ENCODE results near the gene HLA-DMA. TPM values are rescaled to one million over a fixed set of nuclear protein-coding genes. Genes with fewer than 3 reads are reported as not detected.

Gene HLA-DMA
- total RNA-seq, 4 donors from 2014 or later, result 47.0 to 79.9 (median 62.1) TPM

GRCh38 chr6:32970413-32971241, 17.7 kb upstream of the HLA-DMA start:
- peak; percentile 81 to 92 (median 92) for DNase-seq
- H3K27ac ChIP-seq, result peak overlapping the region; percentile 96 to 100 (median 100)
- peak overlapping the region; percentile 74 to 95 (median 79) for H3K4me3 ChIP-seq
- no peaks in the 10 kb centered on the region for H3K27me3 ChIP-seq
- H3K4me1 ChIP-seq, result peaks cover 0 to 32% (median 7%) of the 10 kb centered on the region in 4 donors
- TF ChIP-seq CTCF (IDR thresholded peaks at IDR 0.05) (no peak), POLR2A (IDR thresholded peaks at IDR 0.05) (peak in 1 of 2 donors; percentile 25)
- no peaks in the 10 kb centered on the region for H3K9me3 ChIP-seq
- peaks cover 0 to 23% (median 0%) of the 10 kb centered on the region in 3 donors for H3K36me3 ChIP-seq

GRCh38 chr6:32969685-32970412, 17.0 kb upstream of the HLA-DMA start:
- Histone ChIP-seq H3K27ac (peak overlapping the region; percentile 96 to 100 (median 100)), H3K9me3 (no peaks in the 10 kb centered on the region), H3K4me3 (peak overlapping the region; percentile 74 to 95 (median 79)), H3K27me3 (no peaks in the 10 kb centered on the region), H3K36me3 (peaks cover 0 to 17% (median 0%) of the 10 kb centered on the region in 3 donors), H3K4me1 (peaks cover 0 to 32% (median 7%) of the 10 kb centered on the region in 4 donors)
- peak; percentile 71 to 89 (median 84) for DNase-seq
- TF ChIP-seq CTCF (IDR thresholded peaks at IDR 0.05), result peak; percentile 16 to 59 (median 56)
- peak in 1 of 2 donors; percentile 25 for TF ChIP-seq POLR2A (IDR thresholded peaks at IDR 0.05)

- Histone ChIP-seq H3K4me1 (peaks cover 0 to 28% (median 3%) of the 10 kb centered on the region in 4 donors), H3K4me3 (peak overlapping the region; percentile 74 to 95 (median 79)), H3K36me3 (peaks cover 0 to 9% (median 0%) of the 10 kb centered on the region in 3 donors), H3K9me3 (no peaks in the 10 kb centered on the region), H3K27ac (peak overlapping the region; percentile 96 to 100 (median 100)), H3K27me3 (no peaks in the 10 kb centered on the region)
- TF ChIP-seq CTCF (IDR thresholded peaks at IDR 0.05) (no peak), POLR2A (IDR thresholded peaks at IDR 0.05) (peak in 1 of 2 donors; percentile 27)
- peak; percentile 59 to 87 (median 77) for DNase-seq
These were observed 16.2 kb upstream of the HLA-DMA start for GRCh38 chr6:32968867-32969684.

- TF ChIP-seq CTCF (IDR thresholded peaks at IDR 0.05), result no peak
- peak; percentile 93 to 96 for TF ChIP-seq POLR2A (IDR thresholded peaks at IDR 0.05)
- Histone ChIP-seq H3K36me3 (peaks cover 0 to 9% (median 0%) of the 10 kb centered on the region in 3 donors), H3K4me1 (peaks cover 0 to 28% (median 3%) of the 10 kb centered on the region in 4 donors), H3K27ac (peak within 1 kb of the TSS; percentile 96 to 100 (median 100)), H3K4me3 (peak within 1 kb of the TSS; percentile 74 to 95 (median 79)), H3K27me3 (no peaks in the 10 kb centered on the region), H3K9me3 (no peaks in the 10 kb centered on the region)
- DNase-seq, result peak; percentile 92 to 98 (median 97)
These were observed 15.4 kb upstream of the HLA-DMA start, which contains the start of gene BRD2 for GRCh38 chr6:32968093-32968866. TSS of gene BRD2 (plus strand) at chr6:32968594. CDS start at chr6:32972899, 4,305 bp downstream.

Data from Peyer's patch (tissue), 4 donors.